ENCODE results near the gene CDADC1. TPM values are rescaled to one million over a fixed set of nuclear protein-coding genes. Genes with fewer than 3 reads are reported as not detected.

Gene CDADC1
- total RNA-seq, 5 donors from 2014 or later (not counting 1 experiment from before 2014, with no cell fraction given): 8.6 to 16.1 (median 12.5) TPM

DNA sequence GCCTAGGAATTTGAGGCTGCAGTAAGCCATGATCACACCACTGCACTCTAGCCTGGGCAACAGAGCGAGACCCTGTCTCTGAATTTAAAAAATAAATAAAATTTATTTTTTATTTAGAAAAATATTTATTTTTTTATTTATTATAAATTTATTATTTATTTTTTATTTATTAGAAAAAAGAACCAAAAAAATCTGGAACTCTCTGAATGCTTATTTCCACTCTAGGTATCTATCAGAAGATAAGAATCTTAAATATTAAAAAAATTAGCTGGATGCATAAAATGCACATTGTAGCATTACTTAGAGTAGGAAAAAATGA, 82.8 kb downstream of the CDADC1 start:
- peaks cover 6% of the 10 kb centered on the region for H3K36me3 Mint-ChIP-seq
- no peak overlapping the region for H3K4me3 Mint-ChIP-seq
- Histone ChIP-seq H3K36me3 (ENCODE audit: control insufficient read depth in 2 of 2, extremely low read depth in 1 of 2, insufficient read depth in 1 of 2, low read length in 1 of 2) (no peaks in the 10 kb centered on the region), H3K9me3 (no peaks in the 10 kb centered on the region), H3K4me1 (ENCODE audit: control insufficient read depth in 1 of 2, extremely low read depth in 1 of 2, insufficient read depth in 2 of 2, low read length in 2 of 2) (no peaks in the 10 kb centered on the region), H3K27me3 (replicated peaks in 1 of 2; ENCODE audit: control insufficient read depth in 2 of 2, extremely low read depth in 1 of 2, insufficient read depth in 2 of 2, low read length in 1 of 2) (no peaks in the 10 kb centered on the region), H3K27ac (ENCODE audit: low read length) (no peak overlapping the region), H3K4me3 (ENCODE audit: control insufficient read depth in 1 of 2, extremely low read depth in 1 of 2, low read length in 1 of 2) (no peak overlapping the region)
- H3K9me3 Mint-ChIP-seq: no peaks in the 10 kb centered on the region
- CTCF ChIA-PET: no interaction called here
- H3K27ac Mint-ChIP-seq: no peak overlapping the region
- no peak for DNase-seq
- no peaks in the 10 kb centered on the region for H3K27me3 Mint-ChIP-seq
- no peak for ATAC-seq (replicated peaks in 1 of 4)
- H3K4me1 Mint-ChIP-seq: no peaks in the 10 kb centered on the region
- POLR2A ChIA-PET: no interaction called here
- WGBS (ENCODE audit: insufficient coverage): no CpG with 5 or more reads among the region's 1 CpG

DNA sequence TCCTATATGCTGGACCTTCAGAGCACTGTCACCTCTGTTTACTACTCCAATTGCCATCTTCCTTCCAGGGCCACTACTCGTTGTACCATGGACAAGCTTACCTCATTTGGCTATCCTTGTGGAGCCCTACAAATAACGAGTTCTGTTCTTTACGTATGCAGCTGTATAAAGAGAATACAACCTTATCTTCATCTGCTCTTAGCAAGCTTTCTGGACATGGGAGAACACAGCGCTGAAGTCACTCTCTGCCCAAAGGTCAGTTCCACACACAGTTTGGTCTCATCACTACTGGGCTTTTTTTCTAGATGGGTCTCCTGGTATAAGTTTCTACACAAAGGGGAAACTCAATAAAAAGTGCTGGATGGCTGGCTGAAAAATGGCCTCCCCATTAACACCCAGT, 88.9 kb downstream of the CDADC1 start:
- Histone ChIP-seq H3K36me3 (ENCODE audit: control insufficient read depth in 2 of 2, extremely low read depth in 1 of 2, insufficient read depth in 1 of 2, low read length in 1 of 2) (no peaks in the 10 kb centered on the region), H3K4me1 (ENCODE audit: control insufficient read depth in 1 of 2, extremely low read depth in 1 of 2, insufficient read depth in 2 of 2, low read length in 2 of 2) (no peaks in the 10 kb centered on the region), H3K27me3 (replicated peaks in 1 of 2; ENCODE audit: control insufficient read depth in 2 of 2, extremely low read depth in 1 of 2, insufficient read depth in 2 of 2, low read length in 1 of 2) (no peaks in the 10 kb centered on the region), H3K4me3 (ENCODE audit: control insufficient read depth in 1 of 2, extremely low read depth in 1 of 2, low read length in 1 of 2) (no peak overlapping the region), H3K9me3 (no peaks in the 10 kb centered on the region), H3K27ac (ENCODE audit: low read length) (no peak overlapping the region)
- no peaks in the 10 kb centered on the region for H3K27me3 Mint-ChIP-seq
- DNase-seq (no peak), ATAC-seq (replicated peaks in 1 of 4) (no peak)
- no peaks in the 10 kb centered on the region for H3K9me3 Mint-ChIP-seq
- no peaks in the 10 kb centered on the region for H3K4me1 Mint-ChIP-seq
- H3K36me3 Mint-ChIP-seq: peaks cover 23% of the 10 kb centered on the region
- POLR2A ChIA-PET: interaction anchor here (0.5 to 0.6 kb wide), 2 partner anchors 24 to 30 kb away, joined by 3 to 8 read pairs; no protein-coding TSS in a partner anchor
- CTCF ChIA-PET: no interaction called here
- no peak overlapping the region for H3K4me3 Mint-ChIP-seq
- H3K27ac Mint-ChIP-seq: no peak overlapping the region
- 100% methylated on average over 1 of the region's 4 CpGs for WGBS (ENCODE audit: insufficient coverage)

DNA sequence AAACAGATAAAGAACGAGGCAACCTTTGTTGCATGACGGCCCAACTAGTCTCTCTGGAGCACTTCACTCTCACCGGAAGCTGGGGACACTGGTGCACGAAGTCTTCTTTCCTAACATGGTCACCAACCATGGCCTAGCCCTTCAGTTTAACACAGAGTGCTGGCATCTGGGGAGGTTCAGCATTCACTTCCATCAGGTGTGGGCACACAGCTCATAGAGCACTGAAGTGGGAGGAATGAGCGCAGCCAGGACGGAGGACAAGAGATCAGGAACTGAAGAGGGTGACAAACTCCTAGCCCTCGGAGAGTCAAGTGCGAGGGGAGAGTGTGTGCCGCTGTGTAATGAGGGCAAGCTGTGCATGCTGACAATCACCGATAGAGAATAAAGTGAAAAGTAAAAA, 92.4 kb downstream of the CDADC1 start:
- CTCF ChIA-PET: no interaction called here
- 96% methylated on average over 7 of the region's 10 CpGs for WGBS (ENCODE audit: insufficient coverage)
- no peaks in the 10 kb centered on the region for H3K9me3 ChIP-seq
- no peak overlapping the region for H3K4me3 ChIP-seq (ENCODE audit: control insufficient read depth in 1 of 2, extremely low read depth in 1 of 2, low read length in 1 of 2)
- Mint-ChIP-seq H3K4me1 (peaks cover 8 to 11% (median 9%) of the 10 kb centered on the region in 3 donors), H3K4me3 (no peak overlapping the region), H3K27ac (no peak overlapping the region), H3K9me3 (no peaks in the 10 kb centered on the region), H3K36me3 (peaks cover 26% of the 10 kb centered on the region), H3K27me3 (no peaks in the 10 kb centered on the region)
- DNase-seq (no peak), ATAC-seq (replicated peaks in 1 of 4) (no peak)
- H3K27me3 ChIP-seq (replicated peaks in 1 of 2; ENCODE audit: control insufficient read depth in 2 of 2, extremely low read depth in 1 of 2, insufficient read depth in 2 of 2, low read length in 1 of 2): no peaks in the 10 kb centered on the region
- H3K4me1 ChIP-seq (ENCODE audit: control insufficient read depth in 1 of 2, extremely low read depth in 1 of 2, insufficient read depth in 2 of 2, low read length in 2 of 2): no peaks in the 10 kb centered on the region
- H3K27ac ChIP-seq (ENCODE audit: low read length): no peak overlapping the region
- POLR2A ChIA-PET: no interaction called here
- H3K36me3 ChIP-seq (ENCODE audit: control insufficient read depth in 2 of 2, extremely low read depth in 1 of 2, insufficient read depth in 1 of 2, low read length in 1 of 2): no peaks in the 10 kb centered on the region

DNA sequence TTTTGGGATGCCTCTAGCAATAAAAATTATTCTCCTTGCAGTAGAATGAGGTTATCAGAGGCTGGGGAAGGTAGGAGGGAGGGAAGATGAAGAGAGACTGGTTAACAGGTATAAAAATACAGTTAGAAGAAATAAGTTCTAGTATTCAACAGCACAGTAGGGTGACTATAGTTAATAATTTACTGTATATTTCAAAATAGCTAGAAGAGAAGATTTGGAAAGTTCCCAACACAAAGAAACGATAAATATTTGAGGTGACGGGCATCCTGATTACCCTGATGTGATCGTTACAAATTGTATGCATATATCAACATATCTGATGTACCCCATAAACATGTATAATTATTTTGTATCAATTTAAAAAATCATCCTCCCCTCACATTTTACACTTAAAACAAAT, 93.8 kb downstream of the CDADC1 start:
- Histone ChIP-seq H3K9me3 (no peaks in the 10 kb centered on the region), H3K36me3 (ENCODE audit: control insufficient read depth in 2 of 2, extremely low read depth in 1 of 2, insufficient read depth in 1 of 2, low read length in 1 of 2) (no peaks in the 10 kb centered on the region), H3K27me3 (replicated peaks in 1 of 2; ENCODE audit: control insufficient read depth in 2 of 2, extremely low read depth in 1 of 2, insufficient read depth in 2 of 2, low read length in 1 of 2) (no peaks in the 10 kb centered on the region), H3K27ac (ENCODE audit: low read length) (no peak overlapping the region), H3K4me1 (ENCODE audit: control insufficient read depth in 1 of 2, extremely low read depth in 1 of 2, insufficient read depth in 2 of 2, low read length in 2 of 2) (no peaks in the 10 kb centered on the region), H3K4me3 (ENCODE audit: control insufficient read depth in 1 of 2, extremely low read depth in 1 of 2, low read length in 1 of 2) (no peak overlapping the region)
- H3K4me3 Mint-ChIP-seq: no peak overlapping the region
- H3K36me3 Mint-ChIP-seq: peaks cover 26% of the 10 kb centered on the region
- POLR2A ChIA-PET: no interaction called here
- H3K27ac Mint-ChIP-seq: no peak overlapping the region
- H3K4me1 Mint-ChIP-seq: peaks cover 8 to 11% (median 9%) of the 10 kb centered on the region in 3 donors
- no CpG with 5 or more reads among the region's 3 CpGs for WGBS (ENCODE audit: insufficient coverage)
- no peak for ATAC-seq (replicated peaks in 1 of 4)
- CTCF ChIA-PET: no interaction called here
- H3K27me3 Mint-ChIP-seq: no peaks in the 10 kb centered on the region
- no peak for DNase-seq
- no peaks in the 10 kb centered on the region for H3K9me3 Mint-ChIP-seq

DNA sequence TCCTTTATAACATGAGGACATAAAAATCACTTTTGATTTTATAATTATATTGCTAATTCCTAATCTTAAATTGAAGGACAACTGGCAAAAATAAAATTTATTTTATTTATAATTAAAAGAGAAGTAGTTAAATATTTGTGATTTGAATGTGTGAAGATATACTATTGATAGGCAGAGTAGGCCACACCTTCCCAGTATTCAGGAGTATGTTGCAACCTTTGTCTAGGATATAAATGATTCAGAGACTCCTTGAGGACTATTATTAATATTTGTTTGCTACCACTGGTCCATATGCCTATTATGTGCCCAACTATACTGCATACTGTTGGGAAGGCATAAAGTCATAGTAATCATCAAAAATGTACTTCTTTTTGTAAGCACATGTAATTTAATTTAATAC, 94.2 kb downstream of the CDADC1 start:
- no peak overlapping the region for H3K4me3 ChIP-seq (ENCODE audit: control insufficient read depth in 1 of 2, extremely low read depth in 1 of 2, low read length in 1 of 2)

DNA sequence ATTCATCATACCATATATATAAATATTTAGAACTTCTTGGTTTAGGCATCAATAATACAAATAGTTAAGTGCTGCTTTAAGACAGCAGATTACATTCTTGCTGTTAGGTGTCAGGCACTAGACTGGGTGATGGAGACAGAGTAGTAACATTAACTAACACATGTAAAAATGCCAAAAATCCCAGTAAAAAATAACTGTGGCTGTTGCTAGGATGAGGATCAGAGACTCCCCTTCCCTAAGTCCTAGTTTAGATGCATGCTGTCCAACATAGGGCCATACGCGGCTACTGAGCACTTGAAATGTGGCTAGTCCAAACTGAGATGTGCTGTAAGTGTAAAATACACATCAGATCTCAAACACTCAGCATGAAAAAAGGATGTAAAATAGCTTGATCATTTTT, 94.7 kb downstream of the CDADC1 start:
- Histone ChIP-seq H3K9me3 (no peaks in the 10 kb centered on the region), H3K27me3 (replicated peaks in 1 of 2; ENCODE audit: control insufficient read depth in 2 of 2, extremely low read depth in 1 of 2, insufficient read depth in 2 of 2, low read length in 1 of 2) (no peaks in the 10 kb centered on the region), H3K36me3 (ENCODE audit: control insufficient read depth in 2 of 2, extremely low read depth in 1 of 2, insufficient read depth in 1 of 2, low read length in 1 of 2) (no peaks in the 10 kb centered on the region), H3K27ac (ENCODE audit: low read length) (no peak overlapping the region), H3K4me3 (ENCODE audit: control insufficient read depth in 1 of 2, extremely low read depth in 1 of 2, low read length in 1 of 2) (no peak overlapping the region), H3K4me1 (ENCODE audit: control insufficient read depth in 1 of 2, extremely low read depth in 1 of 2, insufficient read depth in 2 of 2, low read length in 2 of 2) (no peaks in the 10 kb centered on the region)
- Mint-ChIP-seq H3K36me3 (peaks cover 24% of the 10 kb centered on the region), H3K4me3 (no peak overlapping the region), H3K4me1 (peaks cover 8 to 11% (median 9%) of the 10 kb centered on the region in 3 donors), H3K27me3 (no peaks in the 10 kb centered on the region), H3K27ac (no peak overlapping the region), H3K9me3 (no peaks in the 10 kb centered on the region)
- no CpG with 5 or more reads among the region's 2 CpGs for WGBS (ENCODE audit: insufficient coverage)
- ChIA-PET CTCF (no interaction called here), POLR2A (no interaction called here)
- no peak for DNase-seq
- ATAC-seq (replicated peaks in 1 of 4): no peak

More for the DNA sequence above, 94.2 kb downstream of the CDADC1 start:
- H3K27me3 Mint-ChIP-seq: no peaks in the 10 kb centered on the region
- Histone ChIP-seq H3K27ac (ENCODE audit: low read length) (no peak overlapping the region), H3K27me3 (replicated peaks in 1 of 2; ENCODE audit: control insufficient read depth in 2 of 2, extremely low read depth in 1 of 2, insufficient read depth in 2 of 2, low read length in 1 of 2) (no peaks in the 10 kb centered on the region), H3K4me1 (ENCODE audit: control insufficient read depth in 1 of 2, extremely low read depth in 1 of 2, insufficient read depth in 2 of 2, low read length in 2 of 2) (no peaks in the 10 kb centered on the region), H3K36me3 (ENCODE audit: control insufficient read depth in 2 of 2, extremely low read depth in 1 of 2, insufficient read depth in 1 of 2, low read length in 1 of 2) (no peaks in the 10 kb centered on the region), H3K9me3 (no peaks in the 10 kb centered on the region)
- no peaks in the 10 kb centered on the region for H3K9me3 Mint-ChIP-seq
- ChIA-PET CTCF (no interaction called here), POLR2A (no interaction called here)
- H3K27ac Mint-ChIP-seq: no peak overlapping the region
- peaks cover 26% of the 10 kb centered on the region for H3K36me3 Mint-ChIP-seq
- peaks cover 8 to 11% (median 9%) of the 10 kb centered on the region in 3 donors for H3K4me1 Mint-ChIP-seq
- no peak for DNase-seq
- ATAC-seq (replicated peaks in 1 of 4): no peak
- H3K4me3 Mint-ChIP-seq: no peak overlapping the region
